NT2/D1 (cell line): ENCODE data around the gene F11.

Experiments used
- DNase-seq: peaks from one replicate; pipeline ENCODE4 v3.0.0-alpha.2; 2011; ENCODE audit warnings: low read depth, low spot score
- H3K27me3 ChIP-seq: 2 replicates; pipeline ENCODE4 v1.6.0; 2011; ENCODE audit warnings: mild to moderate bottlenecking; ENCODE audit not compliant: insufficient read length, insufficient read depth
- H3K36me3 ChIP-seq: 2 replicates; pipeline ENCODE4 v1.6.1; 2011; ENCODE audit warnings: mild to moderate bottlenecking, low read length, mixed read lengths; ENCODE audit not compliant: insufficient read depth, insufficient read length
- H3K4me1 ChIP-seq: 2 replicates; pipeline ENCODE4 v1.5.1; 2011; ENCODE audit not compliant: insufficient read depth, insufficient read length
- H3K4me3 ChIP-seq: 2 replicates; pipeline ENCODE4 v1.5.1; 2011; ENCODE audit warnings: low read depth; ENCODE audit not compliant: insufficient read length
- H3K9ac ChIP-seq: 2 replicates; pipeline ENCODE4 v1.6.0; 2011; ENCODE audit warnings: low read depth; ENCODE audit not compliant: insufficient read length
- H3K9me3 ChIP-seq: 2 replicates; pipeline ENCODE4 v1.5.1; 2011; ENCODE audit warnings: mild to moderate bottlenecking, low read length; ENCODE audit not compliant: insufficient read depth
- SUZ12 ChIP-seq: IDR thresholded peaks from 2 replicates; pipeline ENCODE4 v1.6.1; 2011; ENCODE audit not compliant: insufficient read length, insufficient read depth; ENCODE audit errors: extremely low read depth
- YY1 ChIP-seq: IDR thresholded peaks from 2 replicates; pipeline ENCODE4 v1.6.1; 2011; ENCODE audit not compliant: insufficient read length, insufficient read depth
- ZNF274 ChIP-seq: IDR thresholded peaks from 2 replicates; pipeline ENCODE4 v1.6.1; 2011; ENCODE audit warnings: mild to moderate bottlenecking, low read depth, low read length

The F11 gene

DNA sequence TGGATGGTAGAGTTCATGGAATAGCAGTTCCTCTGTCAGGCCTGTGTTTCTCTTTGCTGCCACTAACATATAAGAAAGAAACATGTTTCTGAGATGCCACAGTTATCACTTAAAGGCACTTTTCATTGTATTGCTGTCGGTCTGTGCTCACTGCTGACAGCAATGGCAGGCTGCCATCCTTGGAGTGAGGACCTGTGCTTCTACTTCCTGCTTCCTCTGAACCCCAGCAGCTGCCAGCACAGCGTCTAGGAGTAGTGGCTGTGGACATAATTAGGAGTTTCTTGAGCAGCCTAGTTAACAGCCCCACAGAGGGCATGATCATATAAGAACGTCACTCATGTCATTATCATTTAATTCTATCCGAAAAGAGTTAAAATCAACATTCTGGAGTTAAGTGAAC, 30.5 kb downstream of the F11 start:
- H3K4me1 ChIP-seq = no peaks in the 10 kb centered on the region

DNA sequence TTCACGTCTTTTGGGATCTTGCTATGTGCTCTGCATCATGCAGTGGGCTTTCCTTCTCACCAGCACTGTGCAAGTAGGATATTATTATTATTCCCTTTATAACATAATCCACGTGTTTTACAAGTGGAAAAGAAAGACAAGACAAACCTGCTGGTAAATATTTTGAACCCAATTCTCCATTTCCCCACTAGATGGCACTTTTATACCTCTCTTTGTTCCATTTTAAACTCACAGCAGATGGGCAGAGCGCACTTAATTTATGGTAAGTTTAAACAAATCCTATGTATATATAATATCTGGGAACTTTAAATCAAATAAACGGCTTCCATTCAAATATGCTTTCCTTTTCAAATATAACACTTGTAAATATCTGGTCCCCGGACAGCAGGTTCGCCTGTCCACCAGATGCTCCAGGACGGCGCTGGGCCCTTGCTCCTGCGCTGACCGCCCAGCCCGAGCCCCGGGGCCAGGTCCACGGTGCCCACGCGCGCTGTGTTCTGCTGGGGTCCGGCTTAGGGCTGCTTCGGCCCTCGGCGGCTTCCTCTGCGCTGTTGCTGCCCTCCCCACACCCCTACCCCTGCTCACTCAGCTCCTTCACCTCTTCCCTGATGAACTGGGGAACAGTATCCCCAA, 31.1 kb downstream of the F11 start:
- peak; percentile 40 for DNase-seq
- H3K4me3 ChIP-seq = no peak overlapping the region
- H3K36me3 ChIP-seq = no peaks in the 10 kb centered on the region
- no peaks in the 10 kb centered on the region for H3K9me3 ChIP-seq
- no peak overlapping the region for H3K9ac ChIP-seq
- H3K4me1 ChIP-seq = no peaks in the 10 kb centered on the region
- H3K27me3 ChIP-seq = no peaks in the 10 kb centered on the region
- TF ChIP-seq SUZ12 (no peak), ZNF274 (no peak), YY1 (no peak)

More for the DNA sequence above, 30.5 kb downstream of the F11 start:
- Histone ChIP-seq H3K9ac (no peak overlapping the region), H3K36me3 (no peaks in the 10 kb centered on the region), H3K27me3 (no peaks in the 10 kb centered on the region), H3K9me3 (no peaks in the 10 kb centered on the region), H3K4me3 (no peak overlapping the region)
- TF ChIP-seq YY1 = no peak
- no peak for TF ChIP-seq ZNF274
- TF ChIP-seq SUZ12 = no peak
- DNase-seq = no peak

DNA sequence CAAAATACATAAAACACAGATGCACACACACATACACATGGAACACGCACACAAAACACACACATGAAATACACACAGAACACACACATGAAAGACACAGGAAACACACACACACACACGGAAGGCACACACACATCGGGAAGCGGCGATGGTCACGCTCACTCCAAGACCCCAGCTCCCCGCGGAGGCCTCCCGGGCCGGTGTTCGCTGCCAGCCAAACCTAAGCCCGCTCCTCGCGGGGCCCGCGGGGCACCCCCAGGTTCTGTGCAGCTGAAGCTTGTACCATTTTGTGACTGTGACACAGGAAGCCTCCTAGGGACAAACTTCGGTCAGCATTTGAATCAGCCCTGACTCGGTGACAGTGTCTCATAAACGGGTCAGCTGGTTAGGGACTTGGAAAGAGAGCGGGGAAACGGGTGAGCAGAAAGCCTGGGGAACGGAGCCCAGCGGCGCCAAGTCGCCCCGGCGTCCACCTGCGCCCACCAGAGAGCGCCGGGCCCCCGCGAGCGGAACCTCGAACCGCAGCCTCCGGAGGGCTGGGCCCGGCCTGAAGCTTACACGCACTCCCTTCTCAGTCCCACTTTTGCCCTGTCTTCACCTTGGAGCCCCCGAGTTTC, 32.1 kb downstream of the F11 start:
- Histone ChIP-seq H3K9ac (no peak overlapping the region), H3K36me3 (no peaks in the 10 kb centered on the region), H3K9me3 (no peaks in the 10 kb centered on the region), H3K27me3 (no peaks in the 10 kb centered on the region), H3K4me1 (no peaks in the 10 kb centered on the region), H3K4me3 (no peak overlapping the region)
- TF ChIP-seq ZNF274 (no peak), YY1 (no peak), SUZ12 (no peak)
- no peak for DNase-seq

DNA sequence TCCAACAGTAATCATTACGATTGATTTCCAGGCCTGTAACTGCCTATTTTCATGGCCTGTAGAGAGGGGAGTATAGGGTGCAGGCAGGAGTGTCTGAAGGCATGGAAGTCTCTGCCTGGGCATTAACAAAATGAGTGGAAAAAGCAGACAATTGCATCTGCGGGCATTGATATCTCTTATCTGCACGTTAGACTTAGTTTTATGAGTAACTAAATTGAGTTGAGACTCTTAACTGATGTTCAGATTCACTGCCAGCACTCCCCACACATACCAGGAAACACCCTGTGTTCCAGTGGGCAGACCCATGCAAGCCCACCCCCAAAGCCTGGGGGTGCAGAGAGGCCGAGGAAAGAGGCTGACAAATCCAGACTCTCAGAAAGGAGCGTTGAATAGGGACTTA, 33.3 kb downstream of the F11 start:
- TF ChIP-seq SUZ12 (no peak), YY1 (no peak), ZNF274 (no peak)
- H3K4me3 ChIP-seq = no peak overlapping the region
- DNase-seq = no peak
- H3K36me3 ChIP-seq = no peaks in the 10 kb centered on the region
- H3K9me3 ChIP-seq = no peaks in the 10 kb centered on the region
- H3K9ac ChIP-seq = no peak overlapping the region
- H3K27me3 ChIP-seq = no peaks in the 10 kb centered on the region
- H3K4me1 ChIP-seq = no peaks in the 10 kb centered on the region

DNA sequence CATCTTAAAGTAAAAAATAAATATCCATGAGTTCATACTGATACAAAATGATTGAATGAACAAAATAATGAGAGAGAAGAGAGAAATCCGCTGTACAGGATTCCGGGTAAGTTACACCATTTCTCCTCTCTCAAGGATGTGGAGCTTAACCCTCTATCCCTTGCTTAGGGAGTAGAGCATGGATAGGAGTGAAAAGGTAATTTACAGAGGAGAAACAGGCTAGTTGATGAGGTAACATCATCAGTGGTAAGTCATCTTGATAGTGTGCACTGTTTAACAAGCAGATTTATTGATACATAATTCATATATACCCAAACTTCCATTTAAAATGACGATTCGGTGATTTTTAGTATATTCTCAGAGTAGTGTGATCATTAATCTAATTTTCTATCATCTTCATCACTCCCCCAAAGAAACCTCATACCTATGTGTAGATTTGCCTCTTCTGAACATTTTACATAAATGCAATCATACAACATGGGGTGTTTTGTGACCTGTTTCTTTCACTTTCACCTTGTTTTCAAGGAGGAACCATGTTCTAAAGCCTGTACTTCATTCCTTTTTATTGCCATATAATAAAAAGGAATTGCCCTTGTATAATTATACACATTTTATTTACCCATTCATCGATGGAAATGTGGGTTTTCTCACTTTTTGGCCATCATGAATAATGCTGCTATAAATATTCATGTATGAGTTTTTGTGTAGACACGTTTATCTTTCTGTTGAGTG, 34.8 kb downstream of the F11 start:
- H3K27me3 ChIP-seq = no peaks in the 10 kb centered on the region
- H3K9ac ChIP-seq = no peak overlapping the region
- TF ChIP-seq ZNF274 = no peak
- no peak for TF ChIP-seq YY1
- TF ChIP-seq SUZ12 = no peak
- no peaks in the 10 kb centered on the region for H3K9me3 ChIP-seq
- H3K36me3 ChIP-seq = no peaks in the 10 kb centered on the region
- no peaks in the 10 kb centered on the region for H3K4me1 ChIP-seq
- DNase-seq = no peak
- H3K4me3 ChIP-seq = no peak overlapping the region

DNA sequence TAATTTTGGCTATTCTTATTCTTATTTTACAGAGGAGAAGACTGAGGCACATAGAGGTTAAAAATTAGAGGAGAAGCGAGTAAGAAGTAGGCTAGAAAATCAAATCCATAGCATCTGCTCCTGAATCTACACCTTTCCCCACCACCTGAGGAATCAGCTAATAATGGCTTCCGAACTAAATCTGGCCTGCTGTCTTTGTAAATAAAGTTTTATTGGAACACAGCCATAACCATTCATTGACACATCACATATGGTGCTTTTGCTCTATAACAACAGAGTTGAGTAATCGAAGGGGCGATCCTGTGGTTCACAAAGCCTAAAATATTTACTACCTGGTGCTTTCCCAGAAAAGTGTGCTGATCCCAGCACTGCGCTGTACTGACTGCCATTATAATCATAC, 38.2 kb downstream of the F11 start:
- no peaks in the 10 kb centered on the region for H3K36me3 ChIP-seq
- no peak overlapping the region for H3K4me3 ChIP-seq

DNA sequence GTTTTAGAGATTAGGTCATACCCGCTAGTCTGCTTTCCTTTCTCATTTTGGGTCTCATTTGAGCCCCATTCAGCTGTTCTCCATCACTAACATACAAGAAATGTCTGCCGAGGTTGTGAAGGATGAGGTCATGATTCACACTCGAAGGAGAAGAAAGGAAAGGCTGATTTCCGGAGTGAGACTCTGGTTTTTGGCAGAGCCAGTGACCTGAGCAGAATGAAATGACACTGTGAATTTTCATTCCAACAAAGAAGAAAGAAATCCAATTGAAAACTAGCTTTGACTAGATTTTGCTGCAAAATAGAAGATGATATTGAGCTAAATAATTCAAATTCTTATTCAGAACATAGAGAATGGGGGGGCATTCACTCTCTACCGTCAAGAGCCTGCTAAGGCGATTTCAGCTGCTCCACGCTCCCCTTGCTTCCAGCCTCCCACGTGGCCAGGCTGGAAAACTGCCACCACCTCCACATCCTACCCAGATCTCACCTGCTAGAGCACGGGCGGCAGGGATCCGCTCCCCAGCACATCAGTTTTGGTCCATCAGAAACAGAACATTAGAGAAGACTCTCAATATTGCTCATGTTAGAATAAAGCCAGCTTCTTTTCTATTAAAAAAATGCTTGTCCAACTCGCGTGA, 39.0 kb downstream of the F11 start:
- H3K9me3 ChIP-seq = no peaks in the 10 kb centered on the region
- H3K4me3 ChIP-seq = no peak overlapping the region
- no peak for TF ChIP-seq ZNF274
- TF ChIP-seq SUZ12 = no peak
- TF ChIP-seq YY1 = no peak
- no peak for DNase-seq
- H3K4me1 ChIP-seq = no peaks in the 10 kb centered on the region
- H3K27me3 ChIP-seq = no peaks in the 10 kb centered on the region
- H3K36me3 ChIP-seq = no peaks in the 10 kb centered on the region
- no peak overlapping the region for H3K9ac ChIP-seq

More for the DNA sequence above, 38.2 kb downstream of the F11 start:
- Histone ChIP-seq H3K27me3 (no peaks in the 10 kb centered on the region), H3K9ac (no peak overlapping the region), H3K4me1 (no peaks in the 10 kb centered on the region), H3K9me3 (no peaks in the 10 kb centered on the region)
- DNase-seq = no peak
- TF ChIP-seq YY1 = no peak
- no peak for TF ChIP-seq ZNF274
- no peak for TF ChIP-seq SUZ12
